ENCODE data around the gene SH3PXD2A. TPM values are rescaled to one million over a fixed set of nuclear protein-coding genes. Genes with fewer than 3 reads are reported as not detected.

SH3PXD2A gene
- total and polyA plus RNA-seq, 10 of the 15 experiments (the other 5 are each of a cell fraction or from before 2014, with no cell fraction given), result 0.63 to 14.0 (median 4.4) TPM

GRCh38 chr10:103616705-103617601, 238.4 kb downstream of the SH3PXD2A start:
- DNase-seq (ENCODE audit: low read depth, low spot score) (no peak), FAIRE-seq (no peak), ATAC-seq (no peak)
- no peaks in the 10 kb centered on the region for H3K79me2 ChIP-seq (ENCODE audit: control insufficient read depth, insufficient read depth, low read length)
- 62% methylated on average over 20 of the region's 20 CpGs for WGBS (ENCODE audit: insufficient coverage, insufficient replicate concordance, low lambda C conversion rate, missing lambda C conversion rate)
- H3K4me1 ChIP-seq (ENCODE audit: control insufficient read depth, insufficient read depth, low read length), result no peaks in the 10 kb centered on the region
- no peaks in the 10 kb centered on the region for H4K20me1 ChIP-seq (ENCODE audit: control insufficient read depth, insufficient read depth)
- ChIA-PET CTCF (no interaction called here), RAD21 (ENCODE audit: unreplicated experiment) (no interaction called here), POLR2A (no interaction called here), SMC1A (ENCODE audit: uncharacterized antibody, unreplicated experiment) (interaction anchor here (0.6 kb wide), 1 partner anchor 1106 kb away, joined by 3 read pairs; no protein-coding TSS in a partner anchor)
- H3K4me3 ChIP-seq, result no peak overlapping the region
- no peak overlapping the region for H2AFZ ChIP-seq (ENCODE audit: control insufficient read depth, low read depth, low read length)
- no peaks in the 10 kb centered on the region for H3K9me3 ChIP-seq (replicated peaks; ENCODE audit: control insufficient read depth, insufficient read depth, low read length)
- no peak overlapping the region for H3K4me2 ChIP-seq (ENCODE audit: control insufficient read depth, insufficient read depth)
- H3K36me3 ChIP-seq (ENCODE audit: control insufficient read depth in 2 of 2, insufficient read depth in 2 of 2, low read length in 1 of 2), result peaks cover 23 to 34% of the 10 kb centered on the region in 2 experiments; a peak in 3 of 4 replicates
- in situ Hi-C loops (cut with MboI) (no loop called here), intact Hi-C loops (cut with micrococcal nuclease; ENCODE audit: unreplicated experiment) (no loop called here)
- no TSS peak for BruUV-seq (replicated peaks)
- H3K27ac ChIP-seq (ENCODE audit: control insufficient read depth, insufficient read depth), result no peak overlapping the region
- H3K9ac ChIP-seq (ENCODE audit: control insufficient read depth, insufficient read depth, low read length), result no peak overlapping the region
- no peaks in the 10 kb centered on the region for H3K27me3 ChIP-seq (replicated peaks in 1 of 2; ENCODE audit: control insufficient read depth in 2 of 2, insufficient read depth in 2 of 2, low read length in 1 of 2)
- TF ChIP-seq CBFB (IDR thresholded peaks at IDR 0.05; ENCODE audit: low read depth) (no peak), GATAD2B (conservative IDR thresholded peaks at IDR 0.05; ENCODE audit: low read depth) (no peak), CREB1 (IDR thresholded peaks at IDR 0.05; ENCODE audit: low read depth) (no peak), MXI1 (IDR thresholded peaks at IDR 0.05; ENCODE audit: low read depth, low read length) (no peak), RBBP5 (conservative IDR thresholded peaks at IDR 0.05) (no peak), RFX5 (IDR thresholded peaks at IDR 0.05; ENCODE audit: low read depth, low read length) (no peak), ELK1 (IDR thresholded peaks at IDR 0.05; ENCODE audit: low read depth, low read length) (no peak), CUX1 (IDR thresholded peaks at IDR 0.05; ENCODE audit: insufficient replicate concordance, low read depth, low read length) (no peak), USF2 (IDR thresholded peaks at IDR 0.05; ENCODE audit: borderline replicate concordance, low read depth, low read length) (no peak), CHD1 (IDR thresholded peaks at IDR 0.05; ENCODE audit: low read depth, low read length) (no peak), FOXK2 (IDR thresholded peaks at IDR 0.05) (no peak), PRDM15 (CRISPR knock-in tag; IDR thresholded peaks at IDR 0.05) (no peak)

All from GM12878 (cell line).